ENCODE measurements around the gene LAMB3.

DNA sequence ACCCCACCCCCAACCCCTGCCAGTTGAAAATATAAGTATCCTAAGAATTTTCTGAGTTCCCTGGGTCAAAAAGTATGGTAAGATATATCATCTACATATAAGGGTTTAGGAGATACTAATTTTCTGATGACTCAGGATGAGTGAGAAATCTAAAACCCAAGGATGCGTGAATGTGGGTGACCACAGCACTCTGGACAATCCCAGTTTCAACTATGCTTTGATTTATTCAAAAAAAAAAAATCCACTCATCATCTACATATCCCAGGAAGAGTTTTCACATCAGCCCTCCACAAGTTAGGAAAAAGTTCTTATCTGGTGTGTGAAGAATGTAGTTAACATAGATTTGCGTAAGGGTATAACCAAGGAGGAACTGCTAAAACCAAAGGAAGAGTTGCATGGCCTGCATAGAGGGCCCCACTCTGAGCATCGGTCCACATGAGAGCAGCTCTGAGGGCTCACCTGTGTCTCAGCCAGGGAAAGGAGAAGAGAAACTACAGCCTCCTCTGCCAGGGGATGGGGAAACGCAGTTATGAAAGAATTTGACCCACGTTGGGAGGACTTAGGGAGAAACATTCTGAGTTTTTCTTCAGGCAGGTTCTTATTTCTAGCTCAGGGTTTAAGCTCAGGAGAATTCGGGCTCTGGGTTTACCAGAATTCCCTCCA lies 18.8 kb downstream of the LAMB3 start:
- TF ChIP-seq SUZ12 (IDR thresholded peaks at IDR 0.05) (no peak), ZNF384 (IDR thresholded peaks at IDR 0.05) (no peak)
